Heart left ventricle (tissue), 13 donors: ENCODE data around the gene PDE4DIP.
"Not testable (repeated sequence)": the region's sequence is repeated elsewhere in the genome, so short reads cannot be mapped to it uniquely, and the experiment has no call there.

Experiments
- CTCF ChIP-seq, 12 donors: fragments of 200-600 bp; sonication (generic) in 4 of 12; IDR thresholded peaks; one replicate each; pipeline versions ENCODE4 v1.5.0 to v1.8.0; 2018 to 2022; ENCODE audit warnings: antibody characterized with exemption in 12 of 12, mild to moderate bottlenecking in 5 of 12
- POLR2A ChIP-seq, 2 donors: fragments of 450-650 bp; IDR thresholded peaks; one replicate each; pipeline ENCODE4 v1.6.1; 2017; ENCODE audit warnings: antibody characterized with exemption in 2 of 2, mild to moderate bottlenecking in 2 of 2, moderate library complexity in 2 of 2
- donor health status: ischemic (EF 13 %, LVEDD 7.1; RV severe dilation, severe dysfunction).
- donor health status: DM: no; HTN: yes; CAD: no.
- donor health status: DM: no; HTN: no; CAD: no.
- donor health status: ischemic (EF 25% LVEDD 6.9; RV normal size, moderate dysfunction).
- donor health status: ischemic (EF 25% LVEDD 5.7; RV mildly dilated, moderate dysfunction).
- donor health status: ischemic (EF 35%, LVEDD 5.7; RV mildly dilated, moderate dysfunction).
- donor health status: nonischemic (EF 11% LVEDD 7.7; RV severe dilation, severe dysfunction).
- donor health status: DM: yes; HTN: yes; CAD: no.
- donor health status: PGD.
- donor health status: ischemic (EF 29% LVEDD 5.4; RV normal size, mild dysfunction).
- donor health status: nonischemic (EF 23%, LVEDD 6.1; RV moderate dilation, normal function).

DNA sequence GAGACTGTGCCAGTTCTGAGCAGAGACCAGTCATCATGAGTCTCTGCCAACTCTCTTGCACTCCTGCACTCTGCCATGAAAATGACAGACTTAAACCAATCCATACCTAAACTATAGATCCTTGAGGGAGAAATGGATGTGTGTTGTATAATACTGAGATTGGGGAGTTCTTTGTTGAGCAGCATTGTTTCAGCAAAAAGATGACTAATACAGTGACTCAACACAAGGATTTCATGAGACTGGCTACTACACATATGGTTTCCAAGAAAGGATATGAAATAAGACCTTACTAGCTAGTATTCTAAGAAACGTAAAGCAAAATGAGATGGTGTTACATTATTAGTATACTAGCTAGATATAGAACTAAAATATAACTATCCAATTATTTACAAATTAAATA lies 3.0 kb upstream of the PDE4DIP start:
- TF ChIP-seq CTCF, POLR2A (IDR thresholded peaks at IDR 0.05): not testable (repeated sequence)
